ENCODE data around the gene TMEM132D.

- no peak for TF ChIP-seq TCF7L2 (IDR thresholded peaks at IDR 0.05; ENCODE audit: low read depth, low read length)
- no peak for TF ChIP-seq CTCF (IDR thresholded peaks at IDR 0.05)
- no peak for TF ChIP-seq REST (IDR thresholded peaks at IDR 0.05; ENCODE audit: insufficient read depth in 1 of 2, low read depth in 2 of 2, low read length in 1 of 2)
- TF ChIP-seq SIN3A (IDR thresholded peaks at IDR 0.05; ENCODE audit: borderline replicate concordance, insufficient read depth, low read depth, low read length): no peak
These were observed 293.2 kb downstream of the TMEM132D start for GRCh38 chr12:129610601-129611120.
